HG02610 (cell line): ENCODE data around the gene TRIO.

Source experiments
- ATAC-seq: cut with Tn5 transposase; IDR thresholded peaks from one replicate; pipeline ENCODE4 v1.9.1; 2021; ENCODE audit warnings: mild to moderate bottlenecking, moderate library complexity; ENCODE audit not compliant: unreplicated experiment

TRIO gene

GRCh38 chr5:14310901-14311300 is 167.8 kb downstream of the TRIO start:
- ATAC-seq: no peak

GRCh38 chr5:14313986-14314690 is 171.0 kb downstream of the TRIO start:
- no peak for ATAC-seq

GRCh38 chr5:14316471-14316870 is 173.3 kb downstream of the TRIO start:
- no peak for ATAC-seq

GRCh38 chr5:14319102-14319501 is 176.0 kb downstream of the TRIO start:
- no peak for ATAC-seq

GRCh38 chr5:14321936-14322335 is 178.8 kb downstream of the TRIO start:
- ATAC-seq: no peak

GRCh38 chr5:14322437-14323187 is 179.5 kb downstream of the TRIO start:
- no peak for ATAC-seq

GRCh38 chr5:14323466-14323865 is 180.3 kb downstream of the TRIO start:
- no peak for ATAC-seq

- ATAC-seq: no peak
These were observed 182.2 kb downstream of the TRIO start for GRCh38 chr5:14325369-14325768.

- no peak for ATAC-seq
These were observed 183.1 kb downstream of the TRIO start for GRCh38 chr5:14326035-14326903.

GRCh38 chr5:14327624-14328023 is 184.5 kb downstream of the TRIO start:
- no peak for ATAC-seq

- ATAC-seq: no peak
These were observed 185.0 kb downstream of the TRIO start for GRCh38 chr5:14328144-14328543.

GRCh38 chr5:14330291-14330690 is 187.1 kb downstream of the TRIO start:
- ATAC-seq: no peak

- ATAC-seq: no peak
These were observed 187.7 kb downstream of the TRIO start for GRCh38 chr5:14330729-14331385.

GRCh38 chr5:14331386-14331781 is 188.2 kb downstream of the TRIO start:
- ATAC-seq: peak; percentile 79

- ATAC-seq: no peak
These were observed 189.0 kb downstream of the TRIO start for GRCh38 chr5:14332038-14332631.

GRCh38 chr5:14332746-14333145 is 189.6 kb downstream of the TRIO start:
- ATAC-seq: no peak

- no peak for ATAC-seq
These were observed 194.5 kb downstream of the TRIO start for GRCh38 chr5:14337593-14337992.

GRCh38 chr5:14339468-14339867 is 196.3 kb downstream of the TRIO start:
- no peak for ATAC-seq

- no peak for ATAC-seq
These were observed 198.6 kb downstream of the TRIO start for GRCh38 chr5:14341571-14342230.

- peak; percentile 99 for ATAC-seq
These were observed 199.2 kb downstream of the TRIO start for GRCh38 chr5:14342306-14342705.
